HepG2 (cell line): Measurements from ENCODE around the gene PLXNA4. TPM values are rescaled to one million over a fixed set of nuclear protein-coding genes. Genes with fewer than 3 reads are reported as not detected.

ENCODE experiments used
- ATAC-seq: fragments of 200-7000 bp; cut with Tn5 transposase; 3 replicates; pipeline ENCODE4 v1.9.1; 2020; ENCODE audit warnings: mild to moderate bottlenecking, moderate library complexity
- BruUV-seq: library from RNA; stranded (reverse); fragments of 400-500 nt; replicated peaks from 2 replicates; lab custom pipeline; 2021; lab: Mats Ljungman, UMichigan
- CTCF ChIA-PET: fragments of 300-600 bp; formaldehyde crosslinking; extraction: SDS; loops from one replicate; lab custom pipeline; 2021; ENCODE audit warnings: low total read pairs, inconsistent platforms, low intra/inter-chr PET ratio; lab: Yijun Ruan, JAX
- POLR2A ChIA-PET: fragments of 350-600 bp; sonication (Branson Sonifier 250); formaldehyde crosslinking; loops from one replicate; lab custom pipeline; 2020; ENCODE audit warnings: antibody characterized with exemption, inconsistent platforms; lab: Yijun Ruan, JAX
- DNase-seq: peaks from one replicate; pipeline ENCODE4 v3.0.0-alpha.2; 2015; ENCODE audit warnings: low spot score
- FAIRE-seq: peaks from 3 replicates; lab custom pipeline; 2011; peaks lifted over from hg19 to GRCh38; lab: Jason Lieb, UNC
- H2AFZ ChIP-seq: one replicate; pipeline ENCODE4 v1.6.1; 2011; ENCODE audit warnings: low read length, inconsistent platforms
- H3K27ac ChIP-seq: fragments of 300-600 bp; 3 replicates; pipeline ENCODE4 v1.8.0; 2011; ENCODE audit warnings: mixed run types, mild to moderate bottlenecking, mixed read lengths, low read length, inconsistent platforms; ENCODE audit not compliant: insufficient read depth; ENCODE audit errors: extremely low read length
- H3K27me3 ChIP-seq, 2 experiments: fragments of 200-600 bp in 1 of 2; 2 replicates in 1 of 2; 3 replicates in 1 of 2; pipeline versions ENCODE4 v1.6.0 to v1.8.0; 2011; ENCODE audit warnings: low read length in 2 of 2, mild to moderate bottlenecking in 2 of 2, moderate library complexity in 2 of 2, inconsistent platforms in 1 of 2; ENCODE audit not compliant: insufficient read depth in 2 of 2, control insufficient read depth in 1 of 2
- H3K36me3 ChIP-seq, 2 experiments: fragments of 200-600 bp in 1 of 2; replicated peaks in 1 of 2; 2 replicates in 1 of 2; 3 replicates in 1 of 2; pipeline versions ENCODE4 v1.5.1 to v1.8.0; 2011; ENCODE audit warnings: low read length in 2 of 2, inconsistent platforms in 1 of 2; ENCODE audit not compliant: insufficient read depth in 2 of 2, control insufficient read depth in 1 of 2
- H3K4me1 ChIP-seq: 2 replicates; pipeline ENCODE4 v1.5.1; 2012; ENCODE audit warnings: low read length, inconsistent platforms; ENCODE audit not compliant: insufficient read depth
- H3K4me2 ChIP-seq: 2 replicates; pipeline ENCODE4 v1.6.0; 2011; ENCODE audit warnings: low read depth, low read length, inconsistent platforms
- H3K4me3 ChIP-seq, 3 experiments: fragments of 200-600 bp in 1 of 3; sonication (generic), shearing (Covaris generic) in 1 of 3; replicated peaks in 1 of 3; 2 replicates each; pipeline ENCODE4 v1.5.1; 2011 to 2016; ENCODE audit warnings: low read length in 3 of 3, inconsistent platforms in 2 of 3, low read depth in 2 of 3, mild to moderate bottlenecking in 2 of 3, control low read depth in 1 of 3, mixed read lengths in 1 of 3; ENCODE audit not compliant: insufficient read depth in 1 of 3
- H3K79me2 ChIP-seq: one replicate; pipeline ENCODE4 v1.6.1; 2011; ENCODE audit warnings: low read length, inconsistent platforms; ENCODE audit not compliant: insufficient read depth
- H3K9ac ChIP-seq: 2 replicates; pipeline ENCODE4 v1.6.0; 2011; ENCODE audit warnings: mild to moderate bottlenecking, low read depth, low read length, inconsistent platforms; ENCODE audit not compliant: insufficient read depth
- H3K9me3 ChIP-seq: 2 replicates; pipeline ENCODE4 v1.5.1; 2012; ENCODE audit warnings: mild to moderate bottlenecking, low read length
- H4K20me1 ChIP-seq: 2 replicates; pipeline ENCODE4 v1.6.0; 2011; ENCODE audit warnings: inconsistent platforms, mild to moderate bottlenecking, low read length, moderate library complexity; ENCODE audit not compliant: insufficient read depth
- AKNA ChIP-seq: sonication (generic); formaldehyde crosslinking; IDR thresholded peaks from 2 replicates; pipeline ENCODE4 v1.4.0; 2020; ENCODE audit warnings: missing genetic modification reagents, borderline replicate concordance
- ATF1 ChIP-seq: IDR thresholded peaks from 2 replicates; pipeline ENCODE4 v1.6.1; 2016; ENCODE audit warnings: mild to moderate bottlenecking, control low read depth
- DRAP1 ChIP-seq: IDR thresholded peaks from 2 replicates; pipeline ENCODE4 v1.6.1; 2016; ENCODE audit warnings: missing genetic modification reagents, missing compliant biosample characterization
- GLI4 ChIP-seq: sonication (generic); formaldehyde crosslinking; IDR thresholded peaks from 2 replicates; pipeline ENCODE4 v1.5.1; 2020; ENCODE audit warnings: missing genetic modification reagents, mild to moderate bottlenecking, moderate library complexity, borderline replicate concordance
- HNF4A ChIP-seq: sonication (generic); formaldehyde crosslinking; IDR thresholded peaks from 2 replicates; pipeline ENCODE4 v1.4.0; 2020; ENCODE audit warnings: missing genetic modification reagents
- KMT2A ChIP-seq: sonication (generic); formaldehyde crosslinking; IDR thresholded peaks from 2 replicates; pipeline ENCODE4 v1.4.0; 2020; ENCODE audit warnings: missing genetic modification reagents
- LRRFIP1 ChIP-seq: sonication (generic); formaldehyde crosslinking; conservative IDR thresholded peaks from 2 replicates; pipeline ENCODE4 v1.4.0; 2020; ENCODE audit warnings: missing genetic modification reagents
- ZNF274 ChIP-seq: sonication (generic); formaldehyde crosslinking; IDR thresholded peaks from 2 replicates; pipeline ENCODE4 v1.5.1; 2020; ENCODE audit warnings: mild to moderate bottlenecking, missing genetic modification reagents
- ZNF512 ChIP-seq: sonication (generic); formaldehyde crosslinking; IDR thresholded peaks from 2 replicates; pipeline ENCODE4 v1.4.0; 2020; ENCODE audit warnings: mild to moderate bottlenecking, missing genetic modification reagents
- ZNF597 ChIP-seq: sonication (generic); formaldehyde crosslinking; IDR thresholded peaks from 2 replicates; pipeline ENCODE4 v1.5.0; 2020; ENCODE audit warnings: missing genetic modification reagents
- ZNF619 ChIP-seq: sonication (generic); formaldehyde crosslinking; IDR thresholded peaks from 2 replicates; pipeline ENCODE4 v1.4.0; 2020; ENCODE audit warnings: mild to moderate bottlenecking, missing genetic modification reagents
- WGBS: methylation state at CpG from one replicate; pipeline ENCODE4 v1.1.6; 2017; ENCODE audit warnings: low lambda C conversion rate; 5-methylcytosine and 5-hydroxymethylcytosine counted together
- in situ Hi-C: cut with HindIII; loops from 2 replicates; pipeline ENCODE4 v1.10.0; 2017; ENCODE audit warnings: low pct_unique_long_range_greater_than_20kb; ENCODE audit not compliant: extremely low pct_ligation_motif_present
- intact Hi-C: fragments of 100-400 bp; cut with micrococcal nuclease; formaldehyde crosslinking; loops from one replicate; pipeline ENCODE4 v1.10.0; 2022; ENCODE audit not compliant: unreplicated experiment
- polyA plus RNA-seq, 8 experiments: library from polyadenylated mRNA; depleted of rRNA in 3 of 8; stranded (reverse) in 7 of 8; unstranded in 1 of 8; fragments of >200 nt; fragmentation: Illumina TruSeq in 4 of 8; extraction: Trizol in 4 of 8; gene quantifications; 2 replicates each; pipeline versions ENCODE4 v1.2.1 to v1.2.3, GENCODE V29; 2011 to 2016; ENCODE audit warnings: low read depth in 4 of 8, missing spikeins in 1 of 8, mixed read lengths in 1 of 8; ENCODE audit not compliant: insufficient read depth in 1 of 8
- total RNA-seq, 5 experiments: library from RNA; depleted of rRNA; stranded (reverse); fragments of >200 nt; fragmentation: Illumina TruSeq; extraction: Trizol; gene quantifications; 2 replicates each; pipeline ENCODE4 v1.2.3, GENCODE V29; 2016; ENCODE audit warnings: low read depth in 1 of 5

PLXNA4 gene
- total and polyA plus RNA-seq, 2 of the 13 experiments (the other 11 are each of a cell fraction or from before 2014, with no cell fraction given), result 0.01 to 0.04 TPM

- TF ChIP-seq AKNA (CRISPR knock-in tag), result no peak
- no peak for TF ChIP-seq ZNF274 (CRISPR knock-in tag)
- no peak for TF ChIP-seq DRAP1 (CRISPR knock-in tag)
These were observed 208.5 kb downstream of the PLXNA4 start (continued) for GRCh38 chr7:132367795-132368194.

GRCh38 chr7:132367004-132367403, 209.3 kb downstream of the PLXNA4 start:
- Histone ChIP-seq H3K4me3 (no peak overlapping the region), H3K9ac (no peak overlapping the region), H3K27ac (no peak overlapping the region), H3K79me2 (no peaks in the 10 kb centered on the region), H4K20me1 (no peaks in the 10 kb centered on the region), H3K27me3 (peaks cover 0 to 9% of the 10 kb centered on the region in 2 experiments; a peak in 2 of 5 replicates), H3K36me3 (no peaks in the 10 kb centered on the region), H3K4me1 (no peaks in the 10 kb centered on the region), H3K9me3 (no peaks in the 10 kb centered on the region), H3K4me2 (no peak overlapping the region), H2AFZ (no peak overlapping the region)
- WGBS, result 41% methylated on average over 1 of the region's 1 CpG
- no TSS peak for BruUV-seq
- ATAC-seq, result no peak
- intact Hi-C loops (no loop called here), in situ Hi-C loops (no loop called here)
- no peak for FAIRE-seq
- ChIA-PET CTCF (no interaction called here), POLR2A (no interaction called here)
- DNase-seq, result no peak
- TF ChIP-seq ZNF597 (CRISPR knock-in tag) (no peak), LRRFIP1 (no peak), HNF4A (no peak), ZNF619 (CRISPR knock-in tag) (no peak), KMT2A (CRISPR knock-in tag) (no peak), ATF1 (CRISPR knock-in tag) (no peak), ZNF512 (CRISPR knock-in tag) (no peak), GLI4 (no peak)
